Natural killer cell (primary cell): ENCODE results near the gene INPP4B. TPM values are rescaled to one million over a fixed set of nuclear protein-coding genes. Genes with fewer than 3 reads are reported as not detected.

Experiments
- ATAC-seq, 3 donors: fragments of 150-1000 bp in 2 of 3; fragments of 200-7000 bp in 1 of 3; cut with Tn5 transposase; 1 replicate in 1 of 3; 2 replicates in 2 of 3; pipeline ENCODE4 v1.10.0; 2021; ENCODE audit warnings: mild to moderate bottlenecking in 2 of 3, moderate library complexity in 2 of 3
- DNase-seq, 2 donors: peaks; one replicate each; pipeline versions ENCODE4 v3.0.0 to v3.0.0-alpha.2; 2013 to 2021; ENCODE audit warnings: mixed read lengths in 1 of 2
- H3K27ac ChIP-seq: one replicate; pipeline ENCODE4 v1.5.1; 2013; ENCODE audit warnings: mild to moderate bottlenecking, low read length
- H3K27me3 ChIP-seq: one replicate; pipeline ENCODE4 v1.6.1; 2013; ENCODE audit warnings: low read length; ENCODE audit not compliant: control insufficient read depth, insufficient read depth
- H3K36me3 ChIP-seq: one replicate; pipeline ENCODE4 v1.6.1; 2013; ENCODE audit warnings: low read length; ENCODE audit not compliant: control insufficient read depth, insufficient read depth
- H3K4me1 ChIP-seq: one replicate; pipeline ENCODE4 v1.6.1; 2013; ENCODE audit warnings: low read length; ENCODE audit not compliant: control insufficient read depth, insufficient read depth
- H3K4me3 ChIP-seq: one replicate; pipeline ENCODE4 v1.5.1; 2013; ENCODE audit warnings: low read length
- H3K9me3 ChIP-seq: one replicate; pipeline ENCODE4 v1.6.1; 2013; ENCODE audit warnings: low read length; ENCODE audit not compliant: control insufficient read depth, insufficient read depth
- H3K27ac Mint-ChIP-seq, 2 donors: one replicate each; pipeline ENCODE4 v1.8.0; 2022; ENCODE audit warnings: mild to moderate bottlenecking in 2 of 2, mixed read lengths in 2 of 2, moderate library complexity in 1 of 2
- H3K27me3 Mint-ChIP-seq, 2 donors: one replicate each; pipeline ENCODE4 v1.8.0; 2022; ENCODE audit warnings: low read depth in 2 of 2, mixed read lengths in 2 of 2
- H3K36me3 Mint-ChIP-seq: one replicate; pipeline ENCODE4 v1.8.0; 2022; ENCODE audit warnings: mixed read lengths
- H3K4me1 Mint-ChIP-seq, 2 donors: one replicate each; pipeline ENCODE4 v1.8.0; 2022; ENCODE audit warnings: mixed read lengths in 2 of 2
- H3K4me3 Mint-ChIP-seq: one replicate; pipeline ENCODE4 v1.8.0; 2022; ENCODE audit warnings: mild to moderate bottlenecking, moderate library complexity, mixed read lengths
- H3K9me3 Mint-ChIP-seq, 2 donors: one replicate each; pipeline ENCODE4 v1.8.0; 2022; ENCODE audit warnings: mixed read lengths in 2 of 2
- CTCF ChIP-seq: fragments of 200-600 bp; IDR thresholded peaks from one replicate; pipeline ENCODE4 v1.8.0; 2022; ENCODE audit warnings: antibody characterized with exemption
- WGBS: methylation state at CpG from one replicate; pipeline ENCODE4 v1.1.7; 2013; ENCODE audit warnings: missing lambda C conversion rate; ENCODE audit not compliant: insufficient coverage; 5-methylcytosine and 5-hydroxymethylcytosine counted together
- intact Hi-C: fragments of 100-400 bp; cut with micrococcal nuclease; formaldehyde crosslinking; loops from one replicate; pipeline ENCODE4 v1.14.2; 2022
- total RNA-seq, 4 donors: library from RNA; stranded (reverse); fragments of 120-200 nt in 1 of 4; gene quantifications; one replicate each; pipeline versions ENCODE4 v1.2.3 to v1.2.4, GENCODE V29; 2013 to 2022

INPP4B gene
- total RNA-seq, 3 donors from 2014 or later (not counting 1 experiment from before 2014, with no cell fraction given): 2.4 to 6.2 (median 4.5) TPM

GRCh38 chr4:142493255-142494110, 352.6 kb downstream of the INPP4B start:
- TF ChIP-seq CTCF: no peak
- Histone ChIP-seq H3K9me3 (no peaks in the 10 kb centered on the region), H3K27ac (no peak overlapping the region), H3K27me3 (no peaks in the 10 kb centered on the region), H3K36me3 (no peaks in the 10 kb centered on the region), H3K4me1 (no peaks in the 10 kb centered on the region), H3K4me3 (no peak overlapping the region)
- H3K9me3 Mint-ChIP-seq: peaks cover 4% of the 10 kb centered on the region in 2 donors
- ATAC-seq: peak in 1 of 3 donors; percentile 24
- WGBS: no CpG with 5 or more reads among the region's 1 CpG
- intact Hi-C loops: no loop called here
- no peak for DNase-seq
- H3K36me3 Mint-ChIP-seq: no peaks in the 10 kb centered on the region
- no peaks in the 10 kb centered on the region for H3K4me1 Mint-ChIP-seq
- H3K27me3 Mint-ChIP-seq: no peaks in the 10 kb centered on the region
- H3K4me3 Mint-ChIP-seq: no peak overlapping the region
- H3K27ac Mint-ChIP-seq: no peak overlapping the region

GRCh38 chr4:142485452-142485851, 360.6 kb downstream of the INPP4B start:
- 88% methylated on average over 2 of the region's 3 CpGs for WGBS
- no peak overlapping the region for H3K4me3 ChIP-seq
- H3K9me3 Mint-ChIP-seq: peaks cover 0 to 6% of the 10 kb centered on the region in 2 donors
- no peaks in the 10 kb centered on the region for H3K4me1 Mint-ChIP-seq
- no peaks in the 10 kb centered on the region for H3K27me3 ChIP-seq
- no peaks in the 10 kb centered on the region for H3K27me3 Mint-ChIP-seq
- no peak for TF ChIP-seq CTCF
- H3K27ac ChIP-seq: no peak overlapping the region
- no peaks in the 10 kb centered on the region for H3K36me3 Mint-ChIP-seq
- H3K9me3 ChIP-seq: no peaks in the 10 kb centered on the region
- H3K4me1 ChIP-seq: no peaks in the 10 kb centered on the region
- intact Hi-C loops: no loop called here
- ATAC-seq (no peak), DNase-seq (no peak)
- H3K27ac Mint-ChIP-seq: no peak overlapping the region
- no peak overlapping the region for H3K4me3 Mint-ChIP-seq
- no peaks in the 10 kb centered on the region for H3K36me3 ChIP-seq

DNA sequence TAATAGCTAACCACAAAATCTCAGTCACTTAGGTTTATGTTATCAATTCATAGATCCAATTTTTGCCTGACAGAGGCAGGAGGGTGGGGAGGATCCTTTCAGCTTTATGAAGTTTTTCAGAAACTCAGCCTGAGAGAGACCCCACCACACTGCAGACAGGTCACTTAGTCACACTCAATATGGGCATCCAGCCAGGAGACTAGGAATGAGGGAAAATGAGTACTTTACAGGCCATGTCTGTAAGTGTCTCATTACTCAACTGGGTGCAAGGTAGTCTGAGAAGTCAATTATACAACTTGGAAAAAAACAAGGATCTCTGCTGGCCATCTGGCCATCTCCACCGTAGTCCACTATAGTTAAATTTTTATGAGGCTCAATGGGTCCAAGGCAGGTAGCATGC, 365.9 kb downstream of the INPP4B start:
- Mint-ChIP-seq H3K27me3 (no peaks in the 10 kb centered on the region), H3K36me3 (no peaks in the 10 kb centered on the region), H3K4me1 (no peaks in the 10 kb centered on the region), H3K27ac (no peak overlapping the region), H3K9me3 (no peaks in the 10 kb centered on the region), H3K4me3 (no peak overlapping the region)
- H3K27ac ChIP-seq: no peak overlapping the region
- H3K36me3 ChIP-seq: no peaks in the 10 kb centered on the region
- ATAC-seq (no peak), DNase-seq (no peak)
- no peak overlapping the region for H3K4me3 ChIP-seq
- no CpG with 5 or more reads among the region's 1 CpG for WGBS
- intact Hi-C loops: no loop called here
- TF ChIP-seq CTCF: no peak
- no peaks in the 10 kb centered on the region for H3K27me3 ChIP-seq
- H3K9me3 ChIP-seq: no peaks in the 10 kb centered on the region
- H3K4me1 ChIP-seq: no peaks in the 10 kb centered on the region

- ATAC-seq: no peak
- no peak overlapping the region for H3K4me3 ChIP-seq
- no peak for TF ChIP-seq CTCF
- intact Hi-C loops: no loop called here
- Mint-ChIP-seq H3K9me3 (no peaks in the 10 kb centered on the region), H3K27me3 (no peaks in the 10 kb centered on the region), H3K4me3 (no peak overlapping the region), H3K27ac (no peak overlapping the region), H3K4me1 (no peaks in the 10 kb centered on the region), H3K36me3 (no peaks in the 10 kb centered on the region)
- no peak for DNase-seq
- H3K36me3 ChIP-seq: no peaks in the 10 kb centered on the region
- peaks cover 7% of the 10 kb centered on the region for H3K4me1 ChIP-seq
- no CpG with 5 or more reads among the region's 2 CpGs for WGBS
- H3K27ac ChIP-seq: no peak overlapping the region
- H3K9me3 ChIP-seq: no peaks in the 10 kb centered on the region
- H3K27me3 ChIP-seq: no peaks in the 10 kb centered on the region
These were observed 370.4 kb downstream of the INPP4B start for GRCh38 chr4:142475663-142476062.
